ENCODE measurements around the gene PHETA1. TPM values are rescaled to one million over a fixed set of nuclear protein-coding genes. Genes with fewer than 3 reads are reported as not detected.

Gene PHETA1
- total and polyA plus RNA-seq, 2 experiments from 2014 or later = 5.3 to 12.9 TPM

DNA sequence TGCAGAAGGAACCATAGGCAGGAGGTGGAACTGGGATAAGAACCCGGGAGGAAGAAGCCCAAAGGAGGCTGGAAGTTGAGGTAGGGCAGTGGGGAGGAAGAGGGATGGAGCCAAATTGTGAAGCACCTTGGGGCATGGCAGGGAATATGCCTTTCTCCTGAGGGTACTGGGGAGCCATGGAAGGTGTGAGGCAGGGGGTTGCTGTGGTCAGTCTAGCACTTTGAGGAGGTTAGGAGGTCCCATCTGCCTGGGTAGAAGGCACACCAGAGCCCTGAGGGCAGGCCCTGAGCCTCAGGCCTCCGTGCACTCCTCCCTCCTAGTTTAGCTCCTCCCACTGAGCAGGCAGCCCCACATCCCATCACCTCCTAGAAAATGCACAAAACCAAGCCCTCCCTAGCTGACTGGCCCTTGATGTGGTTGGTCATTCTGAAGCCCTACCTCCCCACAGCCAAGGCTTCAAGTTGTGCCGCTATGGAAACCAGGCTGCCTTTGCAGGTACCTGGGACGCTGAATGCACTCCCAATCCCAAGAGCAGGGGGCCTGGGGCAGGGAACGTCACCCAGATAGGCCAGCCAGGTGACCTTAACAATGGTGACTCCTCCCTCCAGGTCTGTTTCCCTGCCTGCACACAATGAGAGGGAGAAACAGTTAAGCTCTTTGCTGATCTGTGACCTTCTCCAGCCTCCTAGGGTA, 15.1 kb downstream of the PHETA1 start:
- no peaks in the 10 kb centered on the region for H3K27me3 ChIP-seq (ENCODE audit: insufficient read depth)
- H3K36me3 Mint-ChIP-seq (ENCODE audit: low read depth) = peaks cover 7% of the 10 kb centered on the region
- H3K4me1 Mint-ChIP-seq = no peaks in the 10 kb centered on the region

More for the DNA sequence above, 15.1 kb downstream of the PHETA1 start:
- Histone ChIP-seq H2AFZ (no peak overlapping the region), H3K4me2 (no peak overlapping the region), H4K20me1 (replicated peaks; ENCODE audit: insufficient read depth) (no peaks in the 10 kb centered on the region), H3K79me2 (replicated peaks; ENCODE audit: insufficient read depth) (no peaks in the 10 kb centered on the region), H3K36me3 (ENCODE audit: insufficient read depth) (no peaks in the 10 kb centered on the region), H3K27ac (ENCODE audit: low read depth) (no peak overlapping the region), H3K9me2 (ENCODE audit: insufficient read depth) (no peaks in the 10 kb centered on the region), H3F3A (replicated peaks; ENCODE audit: low read depth) (no peaks in the 10 kb centered on the region), H3K4me1 (ENCODE audit: insufficient read depth) (no peaks in the 10 kb centered on the region), H3K4me3 (no peak overlapping the region)
- peak; percentile 60 for DNase-seq (ENCODE audit: low spot score)
- ATAC-seq = peak; percentile 84
- TF ChIP-seq, protein P1, sequence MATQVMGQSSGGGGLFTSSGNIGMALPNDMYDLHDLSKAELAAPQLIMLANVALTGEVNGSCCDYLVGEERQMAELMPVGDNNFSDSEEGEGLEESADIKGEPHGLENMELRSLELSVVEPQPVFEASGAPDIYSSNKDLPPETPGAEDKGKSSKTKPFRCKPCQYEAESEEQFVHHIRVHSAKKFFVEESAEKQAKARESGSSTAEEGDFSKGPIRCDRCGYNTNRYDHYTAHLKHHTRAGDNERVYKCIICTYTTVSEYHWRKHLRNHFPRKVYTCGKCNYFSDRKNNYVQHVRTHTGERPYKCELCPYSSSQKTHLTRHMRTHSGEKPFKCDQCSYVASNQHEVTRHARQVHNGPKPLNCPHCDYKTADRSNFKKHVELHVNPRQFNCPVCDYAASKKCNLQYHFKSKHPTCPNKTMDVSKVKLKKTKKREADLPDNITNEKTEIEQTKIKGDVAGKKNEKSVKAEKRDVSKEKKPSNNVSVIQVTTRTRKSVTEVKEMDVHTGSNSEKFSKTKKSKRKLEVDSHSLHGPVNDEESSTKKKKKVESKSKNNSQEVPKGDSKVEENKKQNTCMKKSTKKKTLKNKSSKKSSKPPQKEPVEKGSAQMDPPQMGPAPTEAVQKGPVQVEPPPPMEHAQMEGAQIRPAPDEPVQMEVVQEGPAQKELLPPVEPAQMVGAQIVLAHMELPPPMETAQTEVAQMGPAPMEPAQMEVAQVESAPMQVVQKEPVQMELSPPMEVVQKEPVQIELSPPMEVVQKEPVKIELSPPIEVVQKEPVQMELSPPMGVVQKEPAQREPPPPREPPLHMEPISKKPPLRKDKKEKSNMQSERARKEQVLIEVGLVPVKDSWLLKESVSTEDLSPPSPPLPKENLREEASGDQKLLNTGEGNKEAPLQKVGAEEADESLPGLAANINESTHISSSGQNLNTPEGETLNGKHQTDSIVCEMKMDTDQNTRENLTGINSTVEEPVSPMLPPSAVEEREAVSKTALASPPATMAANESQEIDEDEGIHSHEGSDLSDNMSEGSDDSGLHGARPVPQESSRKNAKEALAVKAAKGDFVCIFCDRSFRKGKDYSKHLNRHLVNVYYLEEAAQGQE (IDR thresholded peaks at IDR 0.05; ENCODE audit: unreplicated experiment) = no peak
- TF ChIP-seq ETS1 (IDR thresholded peaks at IDR 0.05) = no peak
- no peak for TF ChIP-seq CREB1 (CRISPR knock-in tag; IDR thresholded peaks at IDR 0.05; ENCODE audit: low read depth)
- no peak for TF ChIP-seq POLR2AphosphoS5 (IDR thresholded peaks at IDR 0.05; ENCODE audit: low read depth)
- TF ChIP-seq ZNF114 (CRISPR knock-in tag; IDR thresholded peaks at IDR 0.05) = no peak
- TF ChIP-seq JUNB (IDR thresholded peaks at IDR 0.05; ENCODE audit: unreplicated experiment) = no peak
- no peak for TF ChIP-seq ZNF462 (CRISPR knock-in tag; IDR thresholded peaks at IDR 0.05)
- peaks cover 4% of the 10 kb centered on the region for H3K27me3 Mint-ChIP-seq (ENCODE audit: insufficient read depth, low read depth, poor library complexity)
- no peak overlapping the region for H3K27ac Mint-ChIP-seq
- peaks cover 6% of the 10 kb centered on the region for H3K9me3 Mint-ChIP-seq
- no peak overlapping the region for H3K4me3 Mint-ChIP-seq

All from GM23338 (cell line).